Measurements from ENCODE around the gene TAF1C.

TAF1C gene

DNA sequence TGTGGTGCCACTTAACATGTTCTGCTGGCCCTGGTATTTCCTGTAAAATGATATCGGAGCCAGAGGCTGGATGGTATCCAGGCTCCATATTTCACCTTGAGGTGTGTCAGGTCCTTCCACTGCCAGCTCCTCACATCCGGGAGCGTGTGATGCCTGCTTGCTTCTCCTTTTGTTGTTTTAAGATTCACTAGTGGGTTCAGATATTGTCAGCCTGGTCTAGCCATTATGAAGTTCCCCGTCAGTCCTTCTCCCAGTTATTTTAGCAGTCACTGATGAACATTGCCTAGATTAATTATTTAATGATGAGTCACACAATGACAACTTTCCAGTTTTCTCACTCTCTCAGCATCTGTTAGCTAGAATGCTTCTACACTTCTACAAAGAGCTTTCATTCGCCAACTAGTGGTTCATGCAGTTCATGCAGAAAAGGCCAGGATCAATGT is 30.5 kb downstream of the TAF1C start:
- DNase-seq (ENCODE audit: low spot score), result no peak

DNA sequence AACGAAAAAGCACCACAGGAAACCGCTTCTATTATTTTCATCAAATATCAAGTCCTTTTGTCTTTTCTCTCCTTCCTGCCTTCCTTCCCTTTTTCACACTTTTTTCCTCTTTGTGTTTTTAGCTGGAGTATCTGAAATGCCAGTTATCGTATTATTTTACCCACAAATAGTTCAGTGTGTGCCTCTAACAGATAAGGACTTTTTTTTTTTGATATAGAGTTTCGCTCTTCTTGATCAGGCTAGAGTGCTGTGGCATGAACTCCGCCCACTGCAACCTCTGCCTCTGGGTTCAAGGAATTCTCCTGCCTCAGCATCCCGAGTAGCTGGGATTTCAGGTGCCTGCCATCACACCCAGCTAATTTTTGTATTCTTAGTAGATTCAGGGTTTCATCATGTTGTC is 31.1 kb downstream of the TAF1C start:
- no peak for DNase-seq (ENCODE audit: low spot score)

DNA sequence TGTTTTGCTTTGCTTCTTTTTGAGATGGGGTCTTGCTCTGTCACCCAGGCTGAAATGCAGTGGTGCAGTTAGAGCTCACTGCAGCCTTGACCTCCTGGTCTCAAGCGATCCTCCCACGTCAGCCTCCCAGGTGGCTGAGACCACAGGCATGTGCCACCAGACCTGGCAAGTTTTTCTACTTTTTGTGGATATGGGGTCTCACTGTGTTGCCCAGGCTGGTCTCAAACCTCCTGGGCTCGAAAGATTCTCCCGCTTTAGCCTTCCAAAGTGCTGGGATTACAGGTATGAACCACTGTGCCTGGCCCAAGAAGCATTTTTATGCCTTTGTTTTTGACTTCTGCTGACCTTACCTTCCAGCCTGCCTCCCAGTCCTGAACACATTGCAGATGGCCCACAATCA is 31.6 kb downstream of the TAF1C start:
- no peak for DNase-seq (ENCODE audit: low spot score)

DNA sequence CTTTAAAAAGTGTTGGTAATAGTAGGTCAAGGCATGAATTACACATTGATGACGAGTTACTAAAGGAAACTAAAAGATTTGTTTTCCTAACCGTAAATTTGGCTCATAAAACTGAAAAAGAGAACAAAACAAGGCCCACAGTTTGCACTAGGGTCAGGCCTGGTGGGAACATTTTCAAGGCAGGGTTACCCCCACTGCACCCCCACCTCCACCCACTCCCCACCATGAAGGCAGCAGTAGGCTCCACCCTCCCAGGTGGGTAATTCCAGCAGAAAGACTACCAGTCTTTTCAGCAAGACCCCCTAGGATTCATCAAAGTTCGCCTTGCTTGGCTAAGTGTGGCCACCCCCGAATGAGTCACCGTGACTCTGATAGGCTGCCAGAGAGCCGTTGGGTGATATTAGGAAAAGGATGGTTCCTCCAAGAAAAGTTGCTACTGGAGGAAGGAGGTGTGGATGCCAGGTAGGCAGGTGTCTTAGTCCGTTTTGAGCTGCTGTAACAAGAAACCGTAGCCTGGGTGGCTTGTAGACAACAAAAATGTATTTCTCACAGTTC is 33.1 kb downstream of the TAF1C start:
- DNase-seq (ENCODE audit: low spot score), result no peak

DNA sequence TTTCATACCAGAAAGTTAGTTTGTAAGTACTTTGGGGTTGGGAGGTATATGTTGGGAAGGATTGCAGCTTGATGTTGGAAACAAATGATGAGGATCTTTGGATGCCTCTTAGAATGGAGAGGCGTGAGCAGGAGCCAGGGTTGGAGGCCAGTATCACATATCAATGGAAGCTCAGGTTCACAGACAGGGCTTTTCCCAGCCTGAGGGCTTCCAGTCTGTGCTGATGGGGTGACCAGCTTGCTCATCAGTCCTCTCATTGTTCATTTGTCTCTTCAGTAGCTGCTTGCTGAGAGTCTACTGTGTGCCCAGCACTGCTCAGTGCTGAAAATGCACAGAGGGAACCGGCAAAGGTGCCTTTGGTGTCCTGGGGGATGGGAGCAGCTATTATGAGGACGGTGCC is 35.9 kb downstream of the TAF1C start:
- no peak for DNase-seq (ENCODE audit: low spot score)

GRCh38 chr16:84144859-84145639 is 41.8 kb downstream of the TAF1C start, which contains the start of the genes DNAAF1 and HSDL1:
Gene DNAAF1, plus strand, starts transcription at chr16:84145308. Its CDS starts 133 bp downstream, at chr16:84145441.
Gene HSDL1, minus strand, starts transcription at chr16:84145177. Its CDS starts 13,856 bp downstream, at chr16:84131321.
- DNase-seq (ENCODE audit: low spot score), result peak; percentile 84

DNA sequence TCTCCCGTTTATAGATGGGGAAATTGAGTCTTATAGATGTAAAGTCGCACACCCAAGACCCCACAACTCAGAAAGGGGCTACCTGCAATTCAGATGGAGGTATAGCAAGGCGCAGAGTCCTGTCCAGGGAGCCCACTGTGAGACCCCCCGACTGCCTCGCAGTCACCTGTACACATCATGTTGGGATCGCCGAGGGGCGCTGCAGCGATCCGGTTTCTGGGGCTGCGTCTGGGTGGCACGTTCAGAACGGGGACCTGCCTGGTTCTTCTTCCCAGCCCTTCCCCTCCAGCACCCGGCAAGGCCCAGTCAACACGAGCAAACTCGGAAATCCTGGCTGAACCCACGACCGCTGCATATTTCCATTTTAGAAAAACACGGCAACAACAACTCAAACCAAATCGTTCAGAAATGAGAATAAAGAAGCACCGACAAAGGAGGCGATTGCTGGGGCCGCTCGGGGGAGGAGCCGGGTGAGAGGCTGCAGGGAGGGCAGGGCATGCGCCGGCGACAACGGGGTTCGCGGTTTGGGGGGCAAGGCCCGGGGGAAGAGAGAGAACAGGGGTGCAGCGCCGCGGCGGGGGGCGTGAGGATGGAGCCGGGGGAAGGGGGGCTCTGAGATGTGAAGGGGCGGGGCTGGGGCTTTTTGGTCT is 42.5 kb downstream of the TAF1C start:
- peak; percentile 23 for DNase-seq (ENCODE audit: low spot score)

- no peak for DNase-seq (ENCODE audit: low spot score)
These were observed 43.1 kb downstream of the TAF1C start for GRCh38 chr16:84143784-84144199.

DNA sequence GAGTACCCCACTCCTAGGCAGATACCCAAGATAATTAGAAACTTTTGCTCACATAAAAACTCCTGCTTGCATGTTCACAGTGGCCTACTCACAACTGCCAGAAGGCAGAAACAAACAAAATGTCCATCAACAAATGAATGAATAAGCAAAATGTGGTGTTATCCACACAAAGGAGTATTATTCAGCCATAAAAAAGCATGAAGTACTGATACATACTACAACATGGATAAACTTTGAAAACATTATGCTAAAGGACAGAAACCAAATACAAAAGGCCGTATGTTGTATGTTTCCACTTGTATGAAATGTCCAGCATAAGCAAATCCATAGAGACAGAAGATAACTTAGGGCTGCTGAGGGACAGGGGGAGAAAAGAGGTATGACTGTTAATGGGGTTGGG is 43.8 kb downstream of the TAF1C start:
- DNase-seq (ENCODE audit: low spot score), result no peak

DNA sequence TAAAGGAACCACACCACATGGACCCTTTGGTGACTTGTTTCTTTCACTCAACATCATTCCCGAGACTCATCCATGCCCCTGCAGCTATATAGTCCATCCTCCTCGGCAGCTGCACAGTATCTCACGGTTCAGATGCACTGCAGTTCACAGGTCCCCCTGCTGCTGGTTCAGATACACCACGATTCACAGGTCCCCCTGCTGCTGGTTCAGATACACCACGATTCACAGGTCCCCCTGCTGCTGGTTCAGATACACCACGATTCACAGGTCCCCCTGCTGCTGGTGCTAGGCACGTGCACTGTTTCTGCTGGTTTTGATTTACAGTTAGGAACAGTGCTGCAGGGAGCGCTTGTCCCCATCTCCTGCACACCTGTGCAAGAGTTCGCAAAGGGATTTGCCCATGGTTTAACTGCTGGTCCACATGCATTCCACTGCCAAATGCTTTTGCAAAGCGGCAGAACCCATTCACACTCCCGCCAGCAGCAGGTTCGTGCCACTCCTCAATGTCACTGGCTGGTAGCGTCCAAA is 45.6 kb downstream of the TAF1C start:
- DNase-seq (ENCODE audit: low spot score), result no peak

- DNase-seq (ENCODE audit: low spot score), result no peak
These were observed 47.1 kb downstream of the TAF1C start for GRCh38 chr16:84139628-84140258.

DNA sequence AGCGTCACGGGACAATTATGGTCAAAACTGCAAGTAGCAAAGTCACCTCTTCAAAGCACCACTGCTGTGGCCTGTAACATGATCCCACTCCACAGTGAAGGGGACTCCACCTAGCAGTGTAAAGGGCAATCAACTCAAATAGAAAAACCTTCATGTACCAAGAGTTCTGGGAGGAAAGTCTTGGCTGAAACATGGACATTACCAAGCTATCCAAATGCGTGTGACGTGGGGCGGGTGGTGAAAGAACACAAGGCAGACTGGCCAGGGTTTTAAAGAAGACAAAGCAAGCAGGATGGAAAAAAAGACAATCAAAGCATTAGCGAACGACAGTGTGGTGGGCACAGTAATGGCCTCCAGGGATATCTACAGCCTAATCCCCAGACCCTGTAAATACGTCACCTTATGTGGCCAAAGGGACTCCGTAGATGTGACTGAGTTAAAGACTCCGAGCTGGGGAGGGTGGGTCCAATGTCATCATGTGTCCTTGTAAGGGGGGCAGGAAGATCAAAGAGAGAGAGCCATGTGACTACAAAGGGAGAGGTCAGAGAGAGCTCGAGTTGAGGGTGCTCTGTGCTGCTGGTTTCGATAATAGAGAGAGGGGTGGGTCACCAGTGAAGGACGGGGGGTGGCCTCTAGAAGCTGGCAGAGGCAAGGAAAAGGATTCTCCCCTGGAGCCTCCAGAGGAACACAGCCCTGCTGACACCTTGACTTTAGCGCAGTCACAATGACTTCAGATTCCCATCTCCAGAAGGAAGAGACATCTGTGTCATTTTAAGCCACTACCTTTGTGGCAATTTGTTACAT is 47.8 kb downstream of the TAF1C start:
- no peak for DNase-seq (ENCODE audit: low spot score)

- DNase-seq (ENCODE audit: low spot score), result no peak
These were observed 48.4 kb downstream of the TAF1C start for GRCh38 chr16:84138500-84138823.

DNA sequence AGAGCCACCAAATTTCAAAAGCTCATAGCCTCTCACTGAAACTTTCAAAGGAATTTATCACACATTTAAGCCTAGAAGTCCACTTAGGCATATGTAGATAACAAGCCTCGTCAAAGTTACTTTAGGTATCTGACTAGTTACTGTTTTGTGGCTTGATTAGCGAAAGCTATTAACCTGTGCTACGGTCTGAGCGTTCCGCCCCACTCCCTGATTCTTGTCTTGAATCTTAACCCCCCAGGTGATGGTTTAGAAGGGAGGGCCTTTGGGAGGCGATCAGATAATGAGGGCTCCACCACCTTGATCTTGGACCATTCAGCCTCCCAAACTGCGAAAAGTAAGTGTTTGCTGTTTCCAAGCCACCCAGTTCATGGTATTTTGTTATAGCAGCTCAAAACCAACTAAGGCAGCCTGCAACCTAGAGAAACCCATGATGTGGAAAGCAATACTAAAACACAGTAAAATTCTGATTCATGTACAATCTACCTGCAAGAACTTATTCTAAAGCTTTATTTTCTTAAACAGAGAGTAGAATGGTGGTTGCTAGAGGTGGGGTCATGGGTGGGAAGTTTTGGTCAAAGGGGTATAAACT is 49.0 kb downstream of the TAF1C start:
- no peak for DNase-seq (ENCODE audit: low spot score)

DNA sequence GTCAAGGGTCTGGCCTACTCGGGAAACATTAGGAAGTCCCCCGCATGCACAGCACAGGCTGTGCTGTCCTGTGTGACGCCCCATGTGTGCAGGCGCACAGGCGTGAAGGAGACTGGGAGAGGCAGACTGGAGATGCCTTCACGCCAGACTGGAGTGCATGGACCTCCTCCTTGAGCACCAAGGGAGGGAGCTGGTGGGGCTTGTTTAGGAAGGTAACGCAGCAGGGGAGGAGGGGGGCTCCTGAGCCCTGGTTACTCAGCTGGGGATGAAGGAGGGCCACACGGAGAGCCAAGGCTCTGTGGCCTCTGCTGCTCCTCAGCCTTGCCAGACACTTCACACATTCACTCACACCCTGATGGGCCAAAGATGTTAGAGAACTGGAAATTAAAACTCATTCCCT is 49.6 kb downstream of the TAF1C start:
- DNase-seq (ENCODE audit: low spot score), result no peak

GRCh38 chr16:84136331-84137125 is 50.3 kb downstream of the TAF1C start:
- peak; percentile 34 for DNase-seq (ENCODE audit: low spot score)

- no peak for DNase-seq (ENCODE audit: low spot score)
These were observed 54.2 kb downstream of the TAF1C start for GRCh38 chr16:84132527-84133285.

DNA sequence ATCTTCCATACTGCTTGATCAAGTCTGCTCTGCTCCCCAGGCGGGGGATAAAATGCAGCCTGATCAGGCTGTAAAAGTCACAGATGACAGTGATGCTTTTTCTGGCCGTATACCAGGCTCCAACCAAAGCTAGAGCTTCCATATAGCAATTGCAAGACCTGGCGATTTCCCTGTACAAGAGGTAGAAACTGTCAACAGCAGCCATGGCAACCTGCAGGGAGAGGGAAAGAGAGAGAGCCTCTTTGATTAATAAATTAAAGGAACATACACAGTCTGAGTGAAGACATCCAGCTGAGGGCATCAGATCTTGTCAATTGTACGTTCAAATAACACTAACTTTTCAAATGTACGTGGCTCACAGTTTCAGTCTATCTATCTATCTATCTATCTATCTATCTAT is 55.7 kb downstream of the TAF1C start:
- no peak for DNase-seq (ENCODE audit: low spot score)

Measured in cerebellar cortex (tissue), 1 donor.